ENCODE results near the gene TNFSF4.

TNFSF4 gene

GRCh38 chr1:173248247-173248940 is 41.3 kb upstream of the TNFSF4 start:
- H3K36me3 ChIP-seq (ENCODE audit: low read depth), result no peaks in the 10 kb centered on the region

DNA sequence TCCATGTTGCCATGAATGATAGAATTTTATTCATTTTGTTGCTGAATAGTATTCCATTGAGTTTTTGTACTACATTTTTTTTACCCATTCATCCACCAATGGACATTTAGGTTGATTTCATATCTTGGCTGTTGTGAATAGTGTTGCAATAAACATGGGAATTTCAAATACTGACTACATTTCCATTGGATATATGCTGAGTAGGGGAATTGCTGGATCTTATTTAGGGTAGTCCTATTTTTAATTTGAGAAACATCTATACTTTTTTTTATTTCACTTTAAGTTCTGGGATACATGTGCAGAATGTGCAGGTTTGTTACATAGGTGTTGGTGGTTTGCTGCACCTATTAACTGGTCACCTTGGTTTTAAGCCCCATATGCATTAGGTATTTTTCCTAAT is 38.8 kb upstream of the TNFSF4 start:
- no peak for TF ChIP-seq CTCF (IDR thresholded peaks at IDR 0.05; ENCODE audit: poor library complexity, severe bottlenecking)
- Histone ChIP-seq H3K4me1 (ENCODE audit: insufficient read depth, poor library complexity, severe bottlenecking) (no peaks in the 10 kb centered on the region), H3K27me3 (ENCODE audit: insufficient read depth, poor library complexity, severe bottlenecking) (no peaks in the 10 kb centered on the region), H3K9me3 (ENCODE audit: severe bottlenecking) (no peaks in the 10 kb centered on the region), H3K27ac (ENCODE audit: poor library complexity, severe bottlenecking) (no peak overlapping the region), H3K4me3 (ENCODE audit: severe bottlenecking) (no peak overlapping the region), H3K36me3 (ENCODE audit: low read depth) (no peaks in the 10 kb centered on the region)
- DNase-seq (ENCODE audit: low spot score) (no peak), ATAC-seq (ENCODE audit: low read depth) (no peak)

More at GRCh38 chr1:173248247-173248940, 41.3 kb upstream of the TNFSF4 start:
- Histone ChIP-seq H3K9me3 (ENCODE audit: severe bottlenecking) (no peaks in the 10 kb centered on the region), H3K27ac (ENCODE audit: poor library complexity, severe bottlenecking) (no peak overlapping the region), H3K27me3 (ENCODE audit: insufficient read depth, poor library complexity, severe bottlenecking) (no peaks in the 10 kb centered on the region), H3K4me1 (ENCODE audit: insufficient read depth, poor library complexity, severe bottlenecking) (no peaks in the 10 kb centered on the region), H3K4me3 (ENCODE audit: severe bottlenecking) (no peak overlapping the region)
- TF ChIP-seq CTCF (IDR thresholded peaks at IDR 0.05; ENCODE audit: poor library complexity, severe bottlenecking), result no peak
- no peak for DNase-seq (ENCODE audit: low spot score)
- ATAC-seq (ENCODE audit: low read depth), result no peak

- H3K27me3 ChIP-seq (ENCODE audit: insufficient read depth, poor library complexity, severe bottlenecking), result no peaks in the 10 kb centered on the region
- no peak overlapping the region for H3K27ac ChIP-seq (ENCODE audit: poor library complexity, severe bottlenecking)
- no peak overlapping the region for H3K4me3 ChIP-seq (ENCODE audit: severe bottlenecking)
- DNase-seq (ENCODE audit: low spot score) (no peak), ATAC-seq (ENCODE audit: low read depth) (no peak)
- TF ChIP-seq CTCF (IDR thresholded peaks at IDR 0.05; ENCODE audit: poor library complexity, severe bottlenecking), result no peak
- no peaks in the 10 kb centered on the region for H3K4me1 ChIP-seq (ENCODE audit: insufficient read depth, poor library complexity, severe bottlenecking)
- no peaks in the 10 kb centered on the region for H3K36me3 ChIP-seq (ENCODE audit: low read depth)
- H3K9me3 ChIP-seq (ENCODE audit: severe bottlenecking), result no peaks in the 10 kb centered on the region
These were observed 36.2 kb upstream of the TNFSF4 start for GRCh38 chr1:173243300-173243699.

- DNase-seq (ENCODE audit: low spot score), result no peak
- no peaks in the 10 kb centered on the region for H3K36me3 ChIP-seq (ENCODE audit: low read depth)
- TF ChIP-seq CTCF (IDR thresholded peaks at IDR 0.05; ENCODE audit: poor library complexity, severe bottlenecking), result no peak
- H3K27ac ChIP-seq (ENCODE audit: poor library complexity, severe bottlenecking), result no peak overlapping the region
- H3K27me3 ChIP-seq (ENCODE audit: insufficient read depth, poor library complexity, severe bottlenecking), result no peaks in the 10 kb centered on the region
- no peak overlapping the region for H3K4me3 ChIP-seq (ENCODE audit: severe bottlenecking)
- H3K4me1 ChIP-seq (ENCODE audit: insufficient read depth, poor library complexity, severe bottlenecking), result no peaks in the 10 kb centered on the region
- H3K9me3 ChIP-seq (ENCODE audit: severe bottlenecking), result no peaks in the 10 kb centered on the region
- no peak for ATAC-seq (ENCODE audit: low read depth)
These were observed 34.6 kb upstream of the TNFSF4 start for GRCh38 chr1:173241528-173242347.

GRCh38 chr1:173240609-173241008 is 33.5 kb upstream of the TNFSF4 start:
- TF ChIP-seq CTCF (IDR thresholded peaks at IDR 0.05; ENCODE audit: poor library complexity, severe bottlenecking), result no peak
- DNase-seq (ENCODE audit: low spot score) (no peak), ATAC-seq (ENCODE audit: low read depth) (no peak)
- Histone ChIP-seq H3K27me3 (ENCODE audit: insufficient read depth, poor library complexity, severe bottlenecking) (no peaks in the 10 kb centered on the region), H3K9me3 (ENCODE audit: severe bottlenecking) (no peaks in the 10 kb centered on the region), H3K36me3 (ENCODE audit: low read depth) (no peaks in the 10 kb centered on the region), H3K4me1 (ENCODE audit: insufficient read depth, poor library complexity, severe bottlenecking) (no peaks in the 10 kb centered on the region), H3K27ac (ENCODE audit: poor library complexity, severe bottlenecking) (no peak overlapping the region), H3K4me3 (ENCODE audit: severe bottlenecking) (no peak overlapping the region)
